ENCODE results near the gene ZNF776.
"Not testable (repeated sequence)": the region's sequence is repeated elsewhere in the genome, so short reads cannot be mapped to it uniquely, and the experiment has no call there.

The ZNF776 gene

GRCh38 chr19:57779220-57779845 lies 32.7 kb downstream of the ZNF776 start:
- no peak for DNase-seq

- no peak for DNase-seq
Observed at GRCh38 chr19:57786286-57786685, 39.7 kb downstream of the ZNF776 start.

- DNase-seq: no peak
Observed at GRCh38 chr19:57786906-57787305, 40.3 kb downstream of the ZNF776 start.

GRCh38 chr19:57788114-57788692 lies 41.6 kb downstream of the ZNF776 start:
- DNase-seq: no peak

GRCh38 chr19:57789288-57789687 lies 42.7 kb downstream of the ZNF776 start:
- no peak for DNase-seq

GRCh38 chr19:57796580-57796979 lies 50.0 kb downstream of the ZNF776 start:
- DNase-seq: not testable (repeated sequence)

- DNase-seq: no peak
Observed at GRCh38 chr19:57800696-57801095, 54.1 kb downstream of the ZNF776 start.

- no peak for DNase-seq
Observed at GRCh38 chr19:57802269-57802668, 55.7 kb downstream of the ZNF776 start.

- no peak for DNase-seq
Observed at GRCh38 chr19:57803265-57803593, 56.6 kb downstream of the ZNF776 start.

- no peak for DNase-seq
Observed at GRCh38 chr19:57803594-57804325, 57.1 kb downstream of the ZNF776 start.

- no peak for DNase-seq
Observed at GRCh38 chr19:57807541-57807940, 60.9 kb downstream of the ZNF776 start.
